ENCODE results near the gene CSTF2T.
"Not testable (repeated sequence)": the region's sequence is repeated elsewhere in the genome, so short reads cannot be mapped to it uniquely, and the experiment has no call there.

Gene CSTF2T

DNA sequence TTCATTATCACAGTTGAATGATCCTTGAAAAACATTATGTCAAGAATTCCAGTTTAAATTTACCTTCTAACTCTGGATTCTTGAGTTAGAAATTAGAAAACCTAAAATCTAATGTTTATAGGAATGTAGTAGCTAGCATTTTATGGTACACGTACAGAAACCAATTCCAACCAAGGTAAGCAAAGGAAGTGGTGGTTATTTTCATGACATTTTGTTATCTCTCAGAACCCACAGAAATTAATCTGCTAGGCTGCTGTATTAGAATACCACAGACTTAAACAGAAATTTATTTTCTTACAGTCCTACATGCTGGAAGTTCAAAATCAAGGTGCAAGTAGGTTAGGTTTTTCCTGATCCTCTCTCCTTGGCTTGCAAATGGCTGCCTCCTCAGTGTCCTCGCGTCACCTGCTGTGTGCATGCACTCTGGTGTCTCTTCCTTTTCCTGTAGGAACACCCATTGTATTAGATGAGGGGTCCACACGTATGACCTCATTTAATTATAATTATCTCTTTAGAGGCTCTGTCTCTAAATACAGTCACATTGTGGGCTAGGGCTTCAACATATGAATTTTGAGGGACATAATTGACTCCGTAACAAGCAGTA lies 8.5 kb upstream of the CSTF2T start:
- no peaks in the 10 kb centered on the region for H3K9me3 Mint-ChIP-seq
- no peak overlapping the region for H3K27ac Mint-ChIP-seq

DNA sequence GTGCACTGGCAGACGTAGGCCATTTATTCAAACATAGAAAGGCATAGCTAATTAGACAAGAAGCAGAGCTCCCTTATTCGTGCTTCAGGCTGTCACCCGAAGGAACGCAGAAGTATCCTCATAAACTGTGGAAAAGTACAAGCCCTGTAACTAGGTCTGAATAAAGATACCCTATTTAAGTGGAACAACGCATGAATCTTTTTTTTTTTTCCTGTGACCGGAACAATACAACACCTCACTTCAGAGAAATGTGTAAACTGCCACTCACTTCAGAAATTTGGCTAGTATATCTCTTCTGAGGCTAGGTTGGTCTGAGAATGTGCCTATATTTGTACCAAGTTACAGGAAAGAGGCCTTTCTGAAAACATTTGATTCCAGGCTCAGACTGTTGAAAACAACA lies 8.0 kb upstream of the CSTF2T start:
- Mint-ChIP-seq H3K4me1 (no peaks in the 10 kb centered on the region), H3K27ac (no peak overlapping the region), H3K36me3 (no peaks in the 10 kb centered on the region), H3K27me3 (peaks cover 22% of the 10 kb centered on the region), H3K9me3 (no peaks in the 10 kb centered on the region), H3K4me3 (no peak overlapping the region)
- no peak for ATAC-seq

More for the DNA sequence above, 8.5 kb upstream of the CSTF2T start:
- H3K4me3 Mint-ChIP-seq, result no peak overlapping the region
- no peak for ATAC-seq
- H3K27me3 Mint-ChIP-seq, result peaks cover 22% of the 10 kb centered on the region
- H3K36me3 Mint-ChIP-seq, result no peaks in the 10 kb centered on the region
- no peaks in the 10 kb centered on the region for H3K4me1 Mint-ChIP-seq

DNA sequence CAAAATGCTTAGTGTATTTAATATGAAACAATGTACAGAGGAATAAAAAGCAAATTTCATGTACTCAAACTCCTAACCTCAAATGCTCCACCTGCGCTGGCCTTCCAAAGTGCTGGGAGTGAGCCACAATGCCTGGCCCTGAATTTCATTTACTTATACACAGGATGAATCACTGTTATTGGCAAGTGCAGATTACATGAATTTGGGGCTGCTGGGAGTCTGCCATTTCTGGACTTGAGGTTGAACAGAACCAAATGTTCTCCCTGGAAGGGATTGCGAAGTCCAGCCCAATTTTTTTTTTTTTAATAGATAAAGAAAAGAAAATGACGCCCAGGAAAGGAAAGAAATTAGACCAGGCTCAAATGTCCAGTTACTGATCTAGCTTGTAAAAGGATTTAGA lies 6.8 kb upstream of the CSTF2T start:
- H3K27ac Mint-ChIP-seq, result no peak overlapping the region
- peaks cover 13% of the 10 kb centered on the region for H3K27me3 Mint-ChIP-seq
- ATAC-seq, result no peak
- H3K36me3 Mint-ChIP-seq, result no peaks in the 10 kb centered on the region
- H3K9me3 Mint-ChIP-seq, result no peaks in the 10 kb centered on the region
- no peak overlapping the region for H3K4me3 Mint-ChIP-seq
- H3K4me1 Mint-ChIP-seq, result no peaks in the 10 kb centered on the region

DNA sequence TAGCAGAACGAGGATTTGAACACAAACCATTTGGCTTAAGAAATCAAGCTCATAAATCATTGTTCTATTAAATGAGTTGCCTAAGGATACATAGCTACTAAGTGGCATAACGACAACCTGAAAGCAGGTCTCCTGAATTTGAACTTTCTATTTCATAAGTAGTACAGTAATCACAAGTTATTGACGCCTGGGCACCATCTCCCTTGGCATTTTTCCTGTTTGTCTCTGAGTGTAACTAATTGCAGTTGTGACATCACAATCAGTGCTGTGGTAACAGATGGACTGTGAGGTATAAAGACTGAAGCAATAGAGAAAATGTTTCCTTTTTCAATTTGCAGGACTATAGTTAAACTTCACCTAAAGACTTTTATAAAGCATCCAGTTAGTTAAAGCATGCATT lies 6.4 kb upstream of the CSTF2T start:
- Mint-ChIP-seq H3K4me1 (no peaks in the 10 kb centered on the region), H3K36me3 (no peaks in the 10 kb centered on the region), H3K4me3 (no peak overlapping the region), H3K27ac (no peak overlapping the region), H3K27me3 (peaks cover 9% of the 10 kb centered on the region), H3K9me3 (no peaks in the 10 kb centered on the region)
- no peak for ATAC-seq

DNA sequence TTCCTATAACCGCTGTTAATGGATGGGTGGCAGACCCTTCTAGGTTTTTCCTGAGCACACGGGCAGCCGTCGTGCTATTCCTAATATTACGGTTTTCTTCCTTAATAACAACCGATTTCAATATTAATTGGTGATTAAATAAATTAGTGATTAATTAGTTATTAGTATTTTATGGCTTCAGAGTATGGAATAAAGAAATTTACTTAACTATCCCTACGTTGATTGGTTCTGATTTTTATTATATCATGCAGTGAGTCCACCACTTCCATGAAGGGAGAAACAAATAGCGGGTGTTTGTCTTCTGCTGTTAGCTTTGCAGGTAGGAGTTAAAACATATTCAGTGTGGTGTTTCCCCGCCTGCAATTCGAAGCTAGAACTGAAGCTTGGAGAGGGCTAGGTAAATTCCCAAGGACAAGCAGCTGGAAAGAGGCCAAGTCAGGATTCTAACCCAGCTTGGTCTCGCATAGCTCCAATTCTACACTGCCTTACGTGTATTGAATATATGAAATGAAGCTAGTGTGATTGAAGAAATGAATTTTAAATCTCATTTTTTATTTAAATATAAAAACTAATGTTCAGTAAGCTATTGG lies 928 bp upstream of the CSTF2T start:
- H3K9me3 Mint-ChIP-seq, result no peaks in the 10 kb centered on the region
- H3K36me3 Mint-ChIP-seq, result peaks cover 22% of the 10 kb centered on the region
- no peak for ATAC-seq
- H3K4me1 Mint-ChIP-seq, result peaks cover 32% of the 10 kb centered on the region
- H3K4me3 Mint-ChIP-seq, result peak overlapping the region; percentile 95
- H3K27ac Mint-ChIP-seq, result peak overlapping the region; percentile 99
- no peaks in the 10 kb centered on the region for H3K27me3 Mint-ChIP-seq

DNA sequence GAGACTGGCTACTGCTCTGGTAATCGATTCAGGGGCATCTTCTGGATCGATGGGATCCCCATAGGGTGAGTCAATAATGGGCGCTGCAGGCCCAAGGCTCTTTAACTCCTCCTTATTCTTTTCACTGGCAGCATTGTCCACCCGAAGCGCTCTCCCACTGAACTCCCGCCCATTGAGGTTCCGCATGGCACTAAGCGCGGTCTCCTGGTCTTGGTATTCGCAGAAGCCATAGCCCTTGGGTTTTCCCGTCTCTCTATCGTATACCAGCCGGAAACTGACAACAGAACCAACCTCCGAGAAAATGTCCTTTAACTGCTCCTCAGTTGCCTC lies 285 bp downstream of the CSTF2T start:
- ATAC-seq, result peak; percentile 61

DNA sequence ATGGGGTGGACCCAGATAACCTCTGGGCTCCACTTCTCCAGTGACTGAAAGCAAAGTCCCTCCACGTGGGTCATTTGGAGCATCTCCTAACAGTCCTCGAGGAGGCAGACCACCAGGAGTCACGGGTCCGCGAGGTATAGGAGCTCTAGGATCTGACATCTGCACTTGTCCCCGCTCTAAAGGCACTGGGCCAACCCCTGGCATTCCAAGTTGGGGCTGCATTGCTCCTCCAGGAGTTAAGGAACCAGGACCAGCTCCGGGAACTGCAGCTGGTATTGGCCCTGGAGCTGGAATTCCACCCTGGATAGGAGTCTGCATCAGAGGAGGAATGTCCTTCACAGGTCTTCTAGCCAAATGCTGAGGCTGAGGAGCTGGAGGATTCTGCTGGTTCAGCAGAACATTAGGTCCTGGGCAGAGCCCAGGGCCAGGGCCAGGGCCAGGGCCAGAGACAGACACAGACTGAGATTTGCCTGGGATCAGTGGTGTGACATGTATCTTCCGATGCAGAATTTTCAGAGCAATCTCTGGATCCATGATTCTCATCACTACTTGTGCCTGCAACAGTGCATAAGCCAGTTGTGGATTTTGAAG lies 827 bp downstream of the CSTF2T start:
- ATAC-seq, result no peak
- Mint-ChIP-seq H3K9me3 (no peaks in the 10 kb centered on the region), H3K36me3 (peaks cover 22% of the 10 kb centered on the region), H3K4me1 (peaks cover 33% of the 10 kb centered on the region), H3K4me3 (peak overlapping the region; percentile 95), H3K27ac (peak overlapping the region; percentile 99), H3K27me3 (no peaks in the 10 kb centered on the region)

More for the DNA sequence above, 285 bp downstream of the CSTF2T start:
- Mint-ChIP-seq H3K4me3 (peak overlapping the region; percentile 95), H3K36me3 (peaks cover 22% of the 10 kb centered on the region), H3K9me3 (no peaks in the 10 kb centered on the region), H3K27ac (peak overlapping the region; percentile 99), H3K4me1 (peaks cover 33% of the 10 kb centered on the region), H3K27me3 (no peaks in the 10 kb centered on the region)

DNA sequence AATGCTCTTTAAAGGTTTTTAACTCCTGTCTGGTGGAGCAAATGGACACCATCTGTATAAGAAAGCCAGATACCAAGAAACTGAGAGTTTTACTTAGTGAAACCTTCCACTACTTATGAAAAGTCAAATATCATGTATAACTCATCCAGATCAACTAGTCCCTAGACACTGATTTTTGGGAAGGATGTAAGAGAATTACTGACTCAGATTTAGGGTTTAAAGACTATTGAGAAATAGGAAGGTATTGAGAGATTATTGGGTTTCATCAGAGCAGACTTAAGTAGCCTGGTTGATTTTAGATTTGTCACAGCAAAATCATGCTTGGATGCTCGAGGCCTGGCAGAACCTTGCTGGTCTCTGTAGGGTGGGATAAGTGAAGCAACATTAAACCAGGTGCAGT lies 3.1 kb downstream of the CSTF2T start:
- Mint-ChIP-seq H3K4me1 (peaks cover 33% of the 10 kb centered on the region), H3K36me3 (peaks cover 22% of the 10 kb centered on the region), H3K27me3 (no peaks in the 10 kb centered on the region), H3K4me3 (no peak overlapping the region), H3K27ac (no peak overlapping the region), H3K9me3 (no peaks in the 10 kb centered on the region)
- ATAC-seq, result no peak

DNA sequence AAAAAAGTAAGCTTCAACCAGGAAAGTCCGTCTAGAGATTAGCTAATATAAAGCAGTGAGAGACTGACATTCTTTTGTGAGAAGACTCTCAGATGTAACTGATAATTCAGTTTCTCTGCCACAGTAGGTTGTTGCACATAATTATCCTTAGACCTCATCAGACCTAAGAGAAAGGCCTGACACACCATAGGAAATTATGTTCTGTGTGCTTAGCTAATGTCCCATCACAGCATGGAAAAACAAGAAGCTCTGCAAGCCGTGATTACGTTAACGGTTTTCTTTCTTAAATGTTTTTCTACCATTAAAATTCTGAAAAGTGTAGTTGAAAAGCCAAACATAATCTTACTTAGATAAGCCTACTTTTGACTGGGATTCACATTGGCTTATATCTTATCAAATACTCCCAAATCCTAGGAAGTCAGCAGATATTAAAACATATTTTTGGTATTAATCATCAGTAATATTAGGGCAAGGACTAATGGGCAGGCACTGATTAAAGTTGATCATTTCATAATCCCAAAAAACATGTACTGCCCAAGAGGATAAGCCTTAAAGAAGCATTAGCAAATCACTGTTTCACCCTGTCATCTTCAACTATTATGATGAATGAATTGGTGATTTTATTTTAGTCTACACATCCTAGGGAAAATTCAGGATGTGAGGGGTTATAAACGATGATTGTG lies 5.2 kb downstream of the CSTF2T start:
- peaks cover 33% of the 10 kb centered on the region for H3K4me1 Mint-ChIP-seq
- no peak overlapping the region for H3K4me3 Mint-ChIP-seq
- no peaks in the 10 kb centered on the region for H3K27me3 Mint-ChIP-seq
- H3K27ac Mint-ChIP-seq, result no peak overlapping the region
- H3K36me3 Mint-ChIP-seq, result peaks cover 22% of the 10 kb centered on the region
- ATAC-seq, result no peak
- H3K9me3 Mint-ChIP-seq, result peaks cover 3% of the 10 kb centered on the region

DNA sequence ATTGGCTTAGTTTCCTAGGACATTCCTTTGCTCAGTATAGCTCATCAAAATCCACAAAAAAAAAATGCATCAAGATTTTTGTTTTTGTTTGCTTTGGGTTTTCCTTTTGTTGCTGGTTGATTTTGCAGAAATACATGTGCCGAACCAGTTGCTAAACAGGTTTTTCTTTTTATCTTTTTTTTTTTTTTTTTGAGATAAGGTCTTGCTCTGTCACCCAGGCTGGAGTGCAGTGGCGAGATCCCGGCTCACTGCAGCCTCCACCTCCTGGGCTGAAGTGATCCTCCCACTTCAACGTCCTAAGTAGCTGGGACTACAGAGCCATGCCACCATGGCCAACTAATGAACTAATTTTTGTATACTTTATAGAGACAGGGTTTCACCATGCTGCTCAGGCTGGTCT lies 8.3 kb downstream of the CSTF2T start:
- H3K27ac Mint-ChIP-seq, result no peak overlapping the region
- ATAC-seq, result no peak
- no peak overlapping the region for H3K4me3 Mint-ChIP-seq
- H3K4me1 Mint-ChIP-seq, result peaks cover 10% of the 10 kb centered on the region
- peaks cover 2% of the 10 kb centered on the region for H3K36me3 Mint-ChIP-seq
- peaks cover 6% of the 10 kb centered on the region for H3K9me3 Mint-ChIP-seq
- no peaks in the 10 kb centered on the region for H3K27me3 Mint-ChIP-seq

DNA sequence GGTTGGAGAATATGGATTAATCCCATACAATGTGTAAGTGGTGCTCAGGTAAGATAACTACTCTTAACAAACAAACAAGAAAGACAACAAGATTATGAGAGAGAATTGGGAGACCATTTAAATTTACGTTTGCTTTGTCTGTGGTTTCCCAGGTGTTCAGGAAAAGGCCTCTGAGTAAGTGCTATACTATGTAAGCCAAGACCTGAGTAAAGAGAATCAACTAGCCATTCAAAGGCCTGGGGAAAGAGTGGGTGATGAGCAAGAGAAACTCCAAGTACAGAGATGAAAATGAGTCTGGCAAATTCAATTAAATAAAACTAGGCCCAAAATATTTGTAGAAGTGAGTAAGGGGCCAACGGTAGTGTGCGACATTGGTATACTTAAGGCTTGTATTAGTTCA lies 9.9 kb downstream of the CSTF2T start:
- no peak for ATAC-seq
- Mint-ChIP-seq H3K27ac (no peak overlapping the region), H3K9me3 (peaks cover 6% of the 10 kb centered on the region), H3K36me3 (no peaks in the 10 kb centered on the region), H3K4me1 (no peaks in the 10 kb centered on the region), H3K4me3 (no peak overlapping the region), H3K27me3 (no peaks in the 10 kb centered on the region)

DNA sequence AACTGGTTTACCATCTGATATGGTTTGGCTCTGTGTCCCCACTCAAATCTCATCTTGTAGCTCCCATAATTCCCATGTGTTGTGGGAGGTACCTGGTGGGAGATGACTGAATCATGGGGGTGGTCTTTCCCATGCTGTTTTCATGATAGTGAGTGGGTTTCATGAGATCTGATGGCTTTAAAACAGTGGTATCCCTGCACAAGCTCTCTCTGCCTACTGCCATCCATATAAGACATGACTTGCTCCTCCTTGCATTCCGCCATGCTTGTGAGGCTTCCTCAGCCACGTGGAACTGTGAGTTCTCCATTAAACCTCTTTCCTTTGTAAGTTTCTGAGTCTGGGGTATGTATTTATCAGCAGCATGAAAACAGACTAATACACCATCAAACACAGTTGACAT lies 10.6 kb downstream of the CSTF2T start:
- not testable (repeated sequence) for H3K4me3 Mint-ChIP-seq, H3K27me3 Mint-ChIP-seq, H3K4me1 Mint-ChIP-seq, ATAC-seq, H3K9me3 Mint-ChIP-seq, H3K27ac Mint-ChIP-seq, H3K36me3 Mint-ChIP-seq

DNA sequence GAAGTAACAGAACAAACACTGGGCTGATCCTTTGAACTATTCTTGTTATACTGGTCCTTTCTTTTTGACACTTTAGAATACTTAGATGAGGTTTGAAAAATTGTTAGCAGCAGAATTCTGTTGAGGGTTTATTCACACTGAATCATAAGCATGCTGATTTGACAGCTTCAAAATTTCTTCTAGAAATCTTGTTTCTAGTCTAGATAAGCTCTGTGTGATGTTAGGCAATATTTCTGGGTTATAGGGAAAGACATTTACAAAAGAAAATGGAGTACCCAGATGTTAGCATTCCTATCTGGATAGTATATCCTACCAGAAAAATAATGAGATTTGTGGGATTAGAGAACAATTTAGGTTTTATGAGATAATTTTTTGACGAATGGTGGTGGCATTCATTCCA lies 12.1 kb downstream of the CSTF2T start:
- no peaks in the 10 kb centered on the region for H3K4me1 Mint-ChIP-seq
- no peak for ATAC-seq
- no peak overlapping the region for H3K27ac Mint-ChIP-seq
- H3K4me3 Mint-ChIP-seq, result no peak overlapping the region
- peaks cover 6% of the 10 kb centered on the region for H3K9me3 Mint-ChIP-seq
- H3K36me3 Mint-ChIP-seq, result no peaks in the 10 kb centered on the region
- H3K27me3 Mint-ChIP-seq, result peaks cover 3% of the 10 kb centered on the region

DNA sequence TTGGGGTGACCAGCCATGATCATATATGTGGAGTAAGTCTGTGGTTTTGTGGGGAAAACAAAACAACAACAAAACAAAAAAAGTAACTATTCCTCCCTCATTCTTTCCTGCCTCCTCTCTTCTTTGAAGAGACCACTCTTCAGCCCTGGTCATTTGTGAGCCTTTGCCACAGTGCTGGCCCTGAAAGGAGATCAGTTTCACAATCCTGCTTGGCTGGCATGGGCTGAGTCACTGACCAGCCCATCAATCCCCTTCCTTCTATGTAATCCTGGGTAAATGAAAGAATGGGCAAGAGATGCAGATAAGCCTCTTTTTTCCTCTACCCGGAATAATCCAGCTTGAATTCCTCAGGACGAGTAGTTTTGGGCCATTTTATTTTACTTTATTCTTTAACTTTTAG lies 13.6 kb downstream of the CSTF2T start:
- no peaks in the 10 kb centered on the region for H3K36me3 Mint-ChIP-seq
- ATAC-seq, result no peak
- no peaks in the 10 kb centered on the region for H3K4me1 Mint-ChIP-seq
- H3K9me3 Mint-ChIP-seq, result peaks cover 6% of the 10 kb centered on the region
- H3K4me3 Mint-ChIP-seq, result no peak overlapping the region
- no peak overlapping the region for H3K27ac Mint-ChIP-seq
- peaks cover 8% of the 10 kb centered on the region for H3K27me3 Mint-ChIP-seq

DNA sequence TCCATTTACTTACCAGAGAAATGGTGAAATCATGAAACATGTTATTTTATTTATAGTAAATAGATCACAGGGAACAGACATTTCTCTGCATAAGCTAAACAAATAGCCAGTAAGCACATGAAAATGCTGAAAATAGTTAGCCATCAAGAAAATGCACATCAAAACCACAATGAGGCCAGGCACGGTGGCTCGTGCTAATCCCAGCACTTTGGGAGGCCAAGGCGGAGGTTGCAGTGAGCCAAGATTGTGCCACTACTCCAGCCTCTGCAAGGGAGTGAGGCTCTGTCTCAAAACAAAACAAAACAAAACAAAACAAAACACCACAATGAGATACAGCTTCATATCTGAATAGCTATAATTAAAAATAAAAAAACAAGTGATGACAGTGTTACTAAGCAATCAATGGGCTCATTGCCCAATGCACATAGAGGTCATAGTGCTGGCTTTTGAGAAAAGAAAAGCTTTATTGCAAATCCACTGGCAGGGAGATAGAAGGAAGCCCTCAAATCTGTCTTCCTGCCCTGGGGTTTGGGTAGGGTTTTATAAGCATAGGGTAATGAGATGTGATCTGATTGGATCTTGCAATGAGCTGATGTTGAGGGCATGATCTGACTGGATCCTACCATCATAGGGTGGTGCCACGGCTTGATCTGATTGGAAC lies 16.2 kb downstream of the CSTF2T start:
- no peak overlapping the region for H3K27ac Mint-ChIP-seq
- ATAC-seq, result no peak
- no peaks in the 10 kb centered on the region for H3K4me1 Mint-ChIP-seq
- H3K4me3 Mint-ChIP-seq, result no peak overlapping the region
- peaks cover 21% of the 10 kb centered on the region for H3K27me3 Mint-ChIP-seq
- H3K9me3 Mint-ChIP-seq, result no peaks in the 10 kb centered on the region
- H3K36me3 Mint-ChIP-seq, result no peaks in the 10 kb centered on the region
